ENCODE results near the gene STAB1.

The STAB1 gene

GRCh38 chr3:52458770-52459545 is 36.2 kb upstream of the STAB1 start:
- H3K4me2 ChIP-seq (ENCODE audit: low read length) = no peak overlapping the region
- no peaks in the 10 kb centered on the region for H3F3A ChIP-seq (ENCODE audit: control insufficient read depth, insufficient read depth)
- H3K4me3 ChIP-seq (ENCODE audit: low read length) = no peak overlapping the region
- H3K4me1 ChIP-seq (ENCODE audit: control insufficient read depth, low read length) = peaks cover 23% of the 10 kb centered on the region
- TF ChIP-seq EZH2phosphoT487 (IDR thresholded peaks at IDR 0.05; ENCODE audit: borderline replicate concordance, low read length) = no peak
- no peak for TF ChIP-seq CTCF (IDR thresholded peaks at IDR 0.05; ENCODE audit: low read depth, low read length, poor library complexity, severe bottlenecking)
- no peaks in the 10 kb centered on the region for H3K9me3 ChIP-seq (ENCODE audit: control insufficient read depth, insufficient read depth, low read length)
- H3K36me3 ChIP-seq (ENCODE audit: control insufficient read depth, low read length) = peaks cover 59% of the 10 kb centered on the region
- H3K27ac ChIP-seq (ENCODE audit: low read depth, low read length) = no peak overlapping the region
- peaks cover 40% of the 10 kb centered on the region for H3K79me2 ChIP-seq (ENCODE audit: control insufficient read depth, low read length)
- H3K9me2 ChIP-seq (replicated peaks; ENCODE audit: control insufficient read depth, low read length) = no peaks in the 10 kb centered on the region
- no peaks in the 10 kb centered on the region for H4K20me1 ChIP-seq (ENCODE audit: control insufficient read depth, insufficient read depth, low read depth, low read length)
- H3K27me3 ChIP-seq (ENCODE audit: control insufficient read depth, low read length) = no peaks in the 10 kb centered on the region

- no peaks in the 10 kb centered on the region for H3K9me2 ChIP-seq (replicated peaks; ENCODE audit: control insufficient read depth, low read length)
- no peaks in the 10 kb centered on the region for H4K20me1 ChIP-seq (ENCODE audit: control insufficient read depth, insufficient read depth, low read depth, low read length)
- H3K36me3 ChIP-seq (ENCODE audit: control insufficient read depth, low read length) = peaks cover 65% of the 10 kb centered on the region
- H3K9me3 ChIP-seq (ENCODE audit: control insufficient read depth, insufficient read depth, low read length) = no peaks in the 10 kb centered on the region
- no peaks in the 10 kb centered on the region for H3F3A ChIP-seq (ENCODE audit: control insufficient read depth, insufficient read depth)
- H3K4me3 ChIP-seq (ENCODE audit: low read length) = no peak overlapping the region
- no peak overlapping the region for H3K4me2 ChIP-seq (ENCODE audit: low read length)
- H3K27ac ChIP-seq (ENCODE audit: low read depth, low read length) = no peak overlapping the region
- peaks cover 39% of the 10 kb centered on the region for H3K79me2 ChIP-seq (ENCODE audit: control insufficient read depth, low read length)
- peaks cover 6% of the 10 kb centered on the region for H3K4me1 ChIP-seq (ENCODE audit: control insufficient read depth, low read length)
- TF ChIP-seq CTCF (IDR thresholded peaks at IDR 0.05; ENCODE audit: low read depth, low read length, poor library complexity, severe bottlenecking) = no peak
- no peak for TF ChIP-seq EZH2phosphoT487 (IDR thresholded peaks at IDR 0.05; ENCODE audit: borderline replicate concordance, low read length)
- H3K27me3 ChIP-seq (ENCODE audit: control insufficient read depth, low read length) = no peaks in the 10 kb centered on the region
Observed at GRCh38 chr3:52461874-52462273, 33.3 kb upstream of the STAB1 start.

- Histone ChIP-seq H3K27ac (ENCODE audit: low read depth, low read length) (no peak overlapping the region), H3F3A (ENCODE audit: control insufficient read depth, insufficient read depth) (no peaks in the 10 kb centered on the region), H3K36me3 (ENCODE audit: control insufficient read depth, low read length) (peaks cover 51% of the 10 kb centered on the region), H3K4me2 (ENCODE audit: low read length) (no peak overlapping the region), H3K9me2 (replicated peaks; ENCODE audit: control insufficient read depth, low read length) (no peaks in the 10 kb centered on the region), H3K4me3 (ENCODE audit: low read length) (no peak overlapping the region), H4K20me1 (ENCODE audit: control insufficient read depth, insufficient read depth, low read depth, low read length) (no peaks in the 10 kb centered on the region), H3K27me3 (ENCODE audit: control insufficient read depth, low read length) (no peaks in the 10 kb centered on the region), H3K79me2 (ENCODE audit: control insufficient read depth, low read length) (peaks cover 28% of the 10 kb centered on the region), H3K4me1 (ENCODE audit: control insufficient read depth, low read length) (no peaks in the 10 kb centered on the region), H3K9me3 (ENCODE audit: control insufficient read depth, insufficient read depth, low read length) (no peaks in the 10 kb centered on the region)
- TF ChIP-seq CTCF (IDR thresholded peaks at IDR 0.05; ENCODE audit: low read depth, low read length, poor library complexity, severe bottlenecking) (no peak), EZH2phosphoT487 (IDR thresholded peaks at IDR 0.05; ENCODE audit: borderline replicate concordance, low read length) (no peak)
Observed at GRCh38 chr3:52463416-52463815, 31.7 kb upstream of the STAB1 start.
